ENCODE measurements around the gene ABHD18.
"Not testable (repeated sequence)": the region's sequence is repeated elsewhere in the genome, so short reads cannot be mapped to it uniquely, and the experiment has no call there.

Gene ABHD18

GRCh38 chr4:127993151-127993550, 27.9 kb downstream of the ABHD18 start:
- no peak for DNase-seq (ENCODE audit: low spot score)

GRCh38 chr4:127995776-127996175, 30.6 kb downstream of the ABHD18 start:
- peak; percentile 28 for DNase-seq (ENCODE audit: low spot score)

GRCh38 chr4:127996521-127996920, 31.3 kb downstream of the ABHD18 start:
- not testable (repeated sequence) for DNase-seq (ENCODE audit: low spot score)

- DNase-seq (ENCODE audit: low spot score): peak; percentile 12
Measured at GRCh38 chr4:127997534-127998388, 32.6 kb downstream of the ABHD18 start.

GRCh38 chr4:128006592-128006991, 41.4 kb downstream of the ABHD18 start:
- DNase-seq (ENCODE audit: low spot score): no peak

- DNase-seq (ENCODE audit: low spot score): no peak
Measured at GRCh38 chr4:128009428-128009827, 44.2 kb downstream of the ABHD18 start.

GRCh38 chr4:128025319-128025718, 60.1 kb downstream of the ABHD18 start:
- no peak for DNase-seq (ENCODE audit: low spot score)

GRCh38 chr4:128029907-128030306, 64.7 kb downstream of the ABHD18 start:
- no peak for DNase-seq (ENCODE audit: low spot score)

- DNase-seq (ENCODE audit: low spot score): no peak
Measured at GRCh38 chr4:128031756-128032384, 66.7 kb downstream of the ABHD18 start.

- DNase-seq (ENCODE audit: low spot score): no peak
Measured at GRCh38 chr4:128039568-128039967, 74.4 kb downstream of the ABHD18 start.

- DNase-seq (ENCODE audit: low spot score): not testable (repeated sequence)
Measured at GRCh38 chr4:128047019-128047418, 81.8 kb downstream of the ABHD18 start.

GRCh38 chr4:128047514-128047913, 82.3 kb downstream of the ABHD18 start:
- DNase-seq (ENCODE audit: low spot score): not testable (repeated sequence)

- not testable (repeated sequence) for DNase-seq (ENCODE audit: low spot score)
Measured at GRCh38 chr4:128051229-128051628, 86.0 kb downstream of the ABHD18 start.

- DNase-seq (ENCODE audit: low spot score): not testable (repeated sequence)
Measured at GRCh38 chr4:128054907-128055306, 89.7 kb downstream of the ABHD18 start.

- not testable (repeated sequence) for DNase-seq (ENCODE audit: low spot score)
Measured at GRCh38 chr4:128055441-128056206, 90.4 kb downstream of the ABHD18 start.

GRCh38 chr4:128056396-128056795, 91.2 kb downstream of the ABHD18 start:
- no peak for DNase-seq (ENCODE audit: low spot score)

- no peak for DNase-seq (ENCODE audit: low spot score)
Measured at GRCh38 chr4:128060121-128060698, 95.0 kb downstream of the ABHD18 start.

GRCh38 chr4:128060699-128061565, 95.7 kb downstream of the ABHD18 start, which contains the start of gene LARP1B:
LARP1B (plus strand) TSS chr4:128061312; CDS start chr4:128074952, 13,640 bp downstream.
- peak; percentile 98 for DNase-seq (ENCODE audit: low spot score)

GRCh38 chr4:128061566-128062536, 96.6 kb downstream of the ABHD18 start:
- peak; percentile 28 for DNase-seq (ENCODE audit: low spot score)

- DNase-seq (ENCODE audit: low spot score): not testable (repeated sequence)
Measured at GRCh38 chr4:128066453-128066820, 101.2 kb downstream of the ABHD18 start.
